Measurements from ENCODE around the gene NETO1. TPM values are rescaled to one million over a fixed set of nuclear protein-coding genes. Genes with fewer than 3 reads are reported as not detected.

The NETO1 gene
- polyA plus RNA-seq, 1 of the 3 experiments (the other 2 are of a cell fraction), result not detected

DNA sequence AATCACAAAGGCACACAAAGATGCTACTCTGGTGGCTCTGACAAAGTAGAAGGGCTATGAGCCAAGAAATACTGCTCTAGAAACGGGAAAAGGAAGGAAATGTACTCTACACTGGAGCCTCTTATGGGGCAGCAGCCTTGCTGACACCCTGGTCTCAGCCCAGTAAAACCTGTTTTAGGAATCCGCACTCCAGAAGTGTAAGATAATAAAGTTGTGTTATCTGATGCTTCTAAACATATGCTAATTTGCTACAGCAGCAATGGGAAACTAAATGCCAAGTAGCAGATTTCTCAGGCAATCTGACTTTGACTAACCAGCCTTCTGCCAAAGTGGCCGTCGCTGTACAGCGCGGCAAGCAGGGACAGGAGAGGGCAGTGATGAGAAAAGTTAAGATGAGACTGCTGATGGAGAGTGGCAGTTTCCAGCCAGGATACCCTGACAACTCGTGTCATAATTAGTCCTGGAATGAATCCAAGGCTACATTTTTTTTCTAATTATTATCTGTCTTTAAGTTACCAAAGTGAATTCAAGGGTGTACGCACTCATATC is 99.0 kb downstream of the NETO1 start:
- Histone ChIP-seq H3K4me1 (ENCODE audit: control insufficient read depth in 1 of 2, insufficient read depth in 2 of 2, low read depth in 1 of 2, low read length in 1 of 2) (no peaks in the 10 kb centered on the region), H3K4me2 (no peak overlapping the region), H3K27ac (ENCODE audit: low read depth in 2 of 2, low read length in 1 of 2) (no peak overlapping the region), H3K9ac (no peak overlapping the region), H3K9me3 (no peaks in the 10 kb centered on the region), H3K9me2 (no peaks in the 10 kb centered on the region), H3K4me3 (ENCODE audit: low read depth in 2 of 2, low read length in 1 of 2) (no peak overlapping the region), H2AFZ (ENCODE audit: low read depth) (no peak overlapping the region), H4K20me1 (ENCODE audit: insufficient read depth) (no peaks in the 10 kb centered on the region), H3F3A (replicated peaks; ENCODE audit: insufficient read depth) (no peaks in the 10 kb centered on the region), H3K27me3 (ENCODE audit: insufficient read depth) (peaks cover 5% of the 10 kb centered on the region; the same call in 1 of the 2 replicates), H3K36me3 (replicated peaks in 1 of 2; ENCODE audit: control insufficient read depth in 1 of 2, insufficient read depth in 2 of 2, low read length in 1 of 2) (no peaks in the 10 kb centered on the region), H3K79me2 (ENCODE audit: insufficient read depth) (no peaks in the 10 kb centered on the region)
- DNase-seq, result no peak
- WGBS (ENCODE audit: low lambda C conversion rate), result 5% methylated on average over 4 of the region's 8 CpGs
- TF ChIP-seq NRF1 (IDR thresholded peaks at IDR 0.05; ENCODE audit: low read depth, low read length), result no peak
- TF ChIP-seq FOSL2 (IDR thresholded peaks at IDR 0.05; ENCODE audit: borderline replicate concordance, low read depth), result no peak
- TF ChIP-seq FOXJ3 (CRISPR knock-in tag; IDR thresholded peaks at IDR 0.05), result no peak
- no peak for TF ChIP-seq YY1 (IDR thresholded peaks at IDR 0.05; ENCODE audit: low read depth)
- no peak for TF ChIP-seq JUND (IDR thresholded peaks at IDR 0.05)
- TF ChIP-seq MXI1 (IDR thresholded peaks at IDR 0.05; ENCODE audit: low read depth, low read length), result no peak
- ChIA-PET POLR2A (no interaction called here), CTCF (no interaction called here)

DNA sequence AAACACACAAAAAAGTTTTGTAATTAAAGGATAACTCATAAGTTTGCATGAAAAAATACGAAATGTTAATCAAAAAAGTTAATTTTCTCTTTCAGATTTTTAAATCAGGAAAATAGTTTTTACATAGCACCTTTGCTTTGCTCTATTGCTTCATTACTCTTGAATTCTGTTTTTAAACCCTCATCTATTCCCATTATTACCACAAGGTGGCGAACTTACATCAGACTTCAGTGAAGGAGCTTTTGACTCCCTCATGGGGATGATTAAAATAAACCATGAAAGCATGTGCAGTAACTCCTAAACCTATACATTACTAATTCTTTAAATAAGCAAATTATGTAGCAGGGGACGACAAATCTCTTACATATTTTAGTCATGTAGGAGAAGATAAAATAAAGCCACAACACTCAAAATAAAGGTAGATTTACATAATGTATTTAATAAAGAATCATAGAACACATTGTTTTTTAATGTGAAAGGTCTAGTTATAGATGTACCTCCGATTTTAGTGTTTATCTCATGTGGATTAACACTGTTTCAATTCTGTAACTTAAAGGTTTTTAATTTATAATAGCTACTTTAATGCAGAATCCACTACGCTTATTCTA is 105.2 kb downstream of the NETO1 start:
- POLR2A ChIA-PET, result no interaction called here
- peak; percentile 30 for DNase-seq

More for the DNA sequence above, 105.2 kb downstream of the NETO1 start:
- Histone ChIP-seq H3K4me3 (ENCODE audit: low read depth in 2 of 2, low read length in 1 of 2) (no peak overlapping the region), H3K27ac (ENCODE audit: low read depth in 2 of 2, low read length in 1 of 2) (no peak overlapping the region), H3F3A (replicated peaks; ENCODE audit: insufficient read depth) (no peaks in the 10 kb centered on the region), H3K36me3 (replicated peaks in 1 of 2; ENCODE audit: control insufficient read depth in 1 of 2, insufficient read depth in 2 of 2, low read length in 1 of 2) (no peaks in the 10 kb centered on the region), H3K27me3 (ENCODE audit: insufficient read depth) (peaks cover 10% of the 10 kb centered on the region), H2AFZ (ENCODE audit: low read depth) (no peak overlapping the region), H3K9me3 (no peaks in the 10 kb centered on the region), H3K79me2 (ENCODE audit: insufficient read depth) (no peaks in the 10 kb centered on the region), H3K4me2 (no peak overlapping the region), H3K9ac (no peak overlapping the region), H3K9me2 (no peaks in the 10 kb centered on the region), H3K4me1 (ENCODE audit: control insufficient read depth in 1 of 2, insufficient read depth in 2 of 2, low read depth in 1 of 2, low read length in 1 of 2) (no peaks in the 10 kb centered on the region), H4K20me1 (ENCODE audit: insufficient read depth) (no peaks in the 10 kb centered on the region)
- WGBS (ENCODE audit: low lambda C conversion rate), result 9% methylated on average over 5 of the region's 5 CpGs
- CTCF ChIA-PET, result interaction anchor here (0.5 to 6.4 kb wide), 31 partner anchors 9 to 1789 kb away, joined by 3 to 73 read pairs (median 4); no protein-coding TSS in a partner anchor
- TF ChIP-seq RAD21 (IDR thresholded peaks at IDR 0.05; ENCODE audit: low read length), result peak; percentile 83
- TF ChIP-seq SIN3A (IDR thresholded peaks at IDR 0.05; ENCODE audit: borderline replicate concordance, low read depth, low read length), result no peak
- TF ChIP-seq RFX5 (IDR thresholded peaks at IDR 0.05; ENCODE audit: low read length), result no peak
- TF ChIP-seq MXI1 (IDR thresholded peaks at IDR 0.05; ENCODE audit: low read depth, low read length), result no peak
- TF ChIP-seq, protein P1, sequence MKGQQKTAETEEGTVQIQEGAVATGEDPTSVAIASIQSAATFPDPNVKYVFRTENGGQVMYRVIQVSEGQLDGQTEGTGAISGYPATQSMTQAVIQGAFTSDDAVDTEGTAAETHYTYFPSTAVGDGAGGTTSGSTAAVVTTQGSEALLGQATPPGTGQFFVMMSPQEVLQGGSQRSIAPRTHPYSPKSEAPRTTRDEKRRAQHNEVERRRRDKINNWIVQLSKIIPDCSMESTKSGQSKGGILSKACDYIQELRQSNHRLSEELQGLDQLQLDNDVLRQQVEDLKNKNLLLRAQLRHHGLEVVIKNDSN (IDR thresholded peaks at IDR 0.05; ENCODE audit: borderline replicate concordance, low read depth), result no peak
- TF ChIP-seq POLR2AphosphoS5 (IDR thresholded peaks at IDR 0.05; ENCODE audit: low read depth, low read length), result no peak
- peak; percentile 58 for TF ChIP-seq SMC3 (IDR thresholded peaks at IDR 0.05; ENCODE audit: low read depth, low read length)
- no peak for TF ChIP-seq TEAD4 (IDR thresholded peaks at IDR 0.05; ENCODE audit: borderline replicate concordance, insufficient read depth)
- TF ChIP-seq, protein P2, sequence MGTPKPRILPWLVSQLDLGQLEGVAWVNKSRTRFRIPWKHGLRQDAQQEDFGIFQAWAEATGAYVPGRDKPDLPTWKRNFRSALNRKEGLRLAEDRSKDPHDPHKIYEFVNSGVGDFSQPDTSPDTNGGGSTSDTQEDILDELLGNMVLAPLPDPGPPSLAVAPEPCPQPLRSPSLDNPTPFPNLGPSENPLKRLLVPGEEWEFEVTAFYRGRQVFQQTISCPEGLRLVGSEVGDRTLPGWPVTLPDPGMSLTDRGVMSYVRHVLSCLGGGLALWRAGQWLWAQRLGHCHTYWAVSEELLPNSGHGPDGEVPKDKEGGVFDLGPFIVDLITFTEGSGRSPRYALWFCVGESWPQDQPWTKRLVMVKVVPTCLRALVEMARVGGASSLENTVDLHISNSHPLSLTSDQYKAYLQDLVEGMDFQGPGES (IDR thresholded peaks at IDR 0.05; ENCODE audit: low read depth, low read length), result no peak
- TF ChIP-seq ELF1 (IDR thresholded peaks at IDR 0.05), result no peak
- TF ChIP-seq, protein P3, sequence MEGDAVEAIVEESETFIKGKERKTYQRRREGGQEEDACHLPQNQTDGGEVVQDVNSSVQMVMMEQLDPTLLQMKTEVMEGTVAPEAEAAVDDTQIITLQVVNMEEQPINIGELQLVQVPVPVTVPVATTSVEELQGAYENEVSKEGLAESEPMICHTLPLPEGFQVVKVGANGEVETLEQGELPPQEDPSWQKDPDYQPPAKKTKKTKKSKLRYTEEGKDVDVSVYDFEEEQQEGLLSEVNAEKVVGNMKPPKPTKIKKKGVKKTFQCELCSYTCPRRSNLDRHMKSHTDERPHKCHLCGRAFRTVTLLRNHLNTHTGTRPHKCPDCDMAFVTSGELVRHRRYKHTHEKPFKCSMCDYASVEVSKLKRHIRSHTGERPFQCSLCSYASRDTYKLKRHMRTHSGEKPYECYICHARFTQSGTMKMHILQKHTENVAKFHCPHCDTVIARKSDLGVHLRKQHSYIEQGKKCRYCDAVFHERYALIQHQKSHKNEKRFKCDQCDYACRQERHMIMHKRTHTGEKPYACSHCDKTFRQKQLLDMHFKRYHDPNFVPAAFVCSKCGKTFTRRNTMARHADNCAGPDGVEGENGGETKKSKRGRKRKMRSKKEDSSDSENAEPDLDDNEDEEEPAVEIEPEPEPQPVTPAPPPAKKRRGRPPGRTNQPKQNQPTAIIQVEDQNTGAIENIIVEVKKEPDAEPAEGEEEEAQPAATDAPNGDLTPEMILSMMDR (IDR thresholded peaks at IDR 0.05), result peak; percentile 86
